ENCODE measurements around the gene SLC38A6. TPM values are rescaled to one million over a fixed set of nuclear protein-coding genes. Genes with fewer than 3 reads are reported as not detected.

The SLC38A6 gene
- total and polyA plus RNA-seq, 9 donors, result 6.8 to 18.7 (median 15.1) TPM

- H3K4me3 ChIP-seq, result no peak overlapping the region
- H3K27me3 ChIP-seq, result no peaks in the 10 kb centered on the region
- no peak for DNase-seq
- no peaks in the 10 kb centered on the region for H3K36me3 ChIP-seq
- no peaks in the 10 kb centered on the region for H3K9me3 ChIP-seq
- intact Hi-C loops (cut with DNase I), result no loop called here
- WGBS, 3 donors, result 97 to 99% (median 97%) methylated on average over 15 of the region's 15 CpGs
- H3K27ac ChIP-seq, result no peak overlapping the region
- TF ChIP-seq CTCF (IDR thresholded peaks at IDR 0.05) (no peak), POLR2A (IDR thresholded peaks at IDR 0.05) (no peak), EP300 (IDR thresholded peaks at IDR 0.05) (no peak)
- H3K4me1 ChIP-seq (ENCODE audit: insufficient read depth), result no peaks in the 10 kb centered on the region
These were observed 8.8 kb upstream of the SLC38A6 start for GRCh38 chr14:60972295-60972694.

GRCh38 chr14:60973070-60973469 is 8.0 kb upstream of the SLC38A6 start:
- 95 to 100% (median 98%) methylated on average over 3 of the region's 3 CpGs for WGBS, 3 donors
- no peaks in the 10 kb centered on the region for H3K36me3 ChIP-seq
- TF ChIP-seq CTCF (IDR thresholded peaks at IDR 0.05) (no peak), EP300 (IDR thresholded peaks at IDR 0.05) (no peak), POLR2A (IDR thresholded peaks at IDR 0.05) (no peak)
- no peaks in the 10 kb centered on the region for H3K27me3 ChIP-seq
- H3K4me3 ChIP-seq, result no peak overlapping the region
- no peak for DNase-seq
- H3K9me3 ChIP-seq, result no peaks in the 10 kb centered on the region
- intact Hi-C loops (cut with DNase I), result no loop called here
- no peak overlapping the region for H3K27ac ChIP-seq
- H3K4me1 ChIP-seq (ENCODE audit: insufficient read depth), result no peaks in the 10 kb centered on the region

- TF ChIP-seq EP300 (IDR thresholded peaks at IDR 0.05) (no peak), POLR2A (IDR thresholded peaks at IDR 0.05) (no peak), CTCF (IDR thresholded peaks at IDR 0.05) (no peak)
- intact Hi-C loops (cut with DNase I), result no loop called here
- H3K4me3 ChIP-seq, result no peak overlapping the region
These were observed 6.9 kb upstream of the SLC38A6 start for GRCh38 chr14:60974090-60974651.

GRCh38 chr14:60975551-60975950 is 5.5 kb upstream of the SLC38A6 start:
- Histone ChIP-seq H3K4me3 (no peak overlapping the region), H3K36me3 (no peaks in the 10 kb centered on the region), H3K27ac (no peak overlapping the region), H3K9me3 (no peaks in the 10 kb centered on the region), H3K27me3 (no peaks in the 10 kb centered on the region), H3K4me1 (ENCODE audit: insufficient read depth) (peaks cover 4% of the 10 kb centered on the region)
- intact Hi-C loops (cut with DNase I), result no loop called here
- DNase-seq, result no peak
- no peak for TF ChIP-seq POLR2A (IDR thresholded peaks at IDR 0.05)
- TF ChIP-seq CTCF (IDR thresholded peaks at IDR 0.05), result no peak
- TF ChIP-seq EP300 (IDR thresholded peaks at IDR 0.05), result no peak
- 39 to 50% (median 46%) methylated on average over 2 of the region's 2 CpGs for WGBS, 3 donors

More at GRCh38 chr14:60974090-60974651, 6.9 kb upstream of the SLC38A6 start:
- no peak overlapping the region for H3K27ac ChIP-seq
- no peaks in the 10 kb centered on the region for H3K36me3 ChIP-seq
- no peaks in the 10 kb centered on the region for H3K9me3 ChIP-seq
- DNase-seq, result no peak
- H3K4me1 ChIP-seq (ENCODE audit: insufficient read depth), result no peaks in the 10 kb centered on the region
- WGBS, 3 donors, result 70 to 78% (median 72%) methylated on average over 6 of the region's 6 CpGs
- H3K27me3 ChIP-seq, result no peaks in the 10 kb centered on the region
